Epithelial cell of proximal tubule (primary cell): ENCODE results near the gene FNDC5. TPM values are rescaled to one million over a fixed set of nuclear protein-coding genes. Genes with fewer than 3 reads are reported as not detected.

ENCODE experiments used
- DNase-seq: peaks from one replicate; pipeline ENCODE4 v3.0.0-alpha.2; 2011; ENCODE audit warnings: low read depth
- H3K4me3 ChIP-seq: 2 replicates; pipeline ENCODE4 v1.5.1; 2011; ENCODE audit warnings: low read depth, mild to moderate bottlenecking, low read length
- CTCF ChIP-seq: conservative IDR thresholded peaks from 2 replicates; pipeline ENCODE4 v1.5.1; 2012; ENCODE audit warnings: low read depth, mild to moderate bottlenecking, low read length
- total RNA-seq: library from RNA; depleted of rRNA; stranded (reverse); fragments of >200 nt; gene quantifications from 2 replicates; pipeline ENCODE4 v1.2.3, GENCODE V29; 2015

Gene FNDC5
- total RNA-seq, 1 donor from 2014 or later: not detected

GRCh38 chr1:32863218-32863880 lies 7.4 kb downstream of the FNDC5 start:
- no peak for TF ChIP-seq CTCF

GRCh38 chr1:32861904-32862695 lies 8.6 kb downstream of the FNDC5 start:
- no peak for TF ChIP-seq CTCF
- no peak overlapping the region for H3K4me3 ChIP-seq
- DNase-seq: no peak

More at GRCh38 chr1:32863218-32863880, 7.4 kb downstream of the FNDC5 start:
- H3K4me3 ChIP-seq: no peak overlapping the region
- no peak for DNase-seq

- no peak for TF ChIP-seq CTCF
- no peak overlapping the region for H3K4me3 ChIP-seq
Observed at GRCh38 chr1:32860566-32860965, 10.1 kb downstream of the FNDC5 start.

GRCh38 chr1:32859915-32860314 lies 10.8 kb downstream of the FNDC5 start:
- no peak for TF ChIP-seq CTCF
- H3K4me3 ChIP-seq: no peak overlapping the region
- DNase-seq: no peak

More at GRCh38 chr1:32860566-32860965, 10.1 kb downstream of the FNDC5 start:
- DNase-seq: no peak

- TF ChIP-seq CTCF: no peak
- no peak overlapping the region for H3K4me3 ChIP-seq
- DNase-seq: no peak
Observed at GRCh38 chr1:32858791-32859190, 11.9 kb downstream of the FNDC5 start.

- no peak overlapping the region for H3K4me3 ChIP-seq
- no peak for DNase-seq
- no peak for TF ChIP-seq CTCF
Observed at GRCh38 chr1:32858136-32858535, 12.6 kb downstream of the FNDC5 start.
